GM23338 (cell line): ENCODE measurements around the gene CEACAM3. TPM values are rescaled to one million over a fixed set of nuclear protein-coding genes. Genes with fewer than 3 reads are reported as not detected.

Experiments
- ATAC-seq: fragments of 200-7000 bp; cut with Tn5 transposase; 3 replicates; pipeline ENCODE4 v1.9.1; 2020
- DNase-seq: peaks from one replicate; pipeline ENCODE4 v3.0.0-alpha.2; 2015; ENCODE audit warnings: low spot score
- H2AFZ ChIP-seq: fragments of 200-600 bp; sonication (generic); 2 replicates; pipeline ENCODE4 v1.8.0; 2016; ENCODE audit warnings: antibody characterized with exemption, mild to moderate bottlenecking, moderate library complexity
- H3F3A ChIP-seq: fragments of 200-600 bp; sonication (generic); replicated peaks from 2 replicates; pipeline ENCODE4 v1.8.0; 2017; ENCODE audit warnings: antibody characterized with exemption, mixed run types, low read depth
- H3K27ac ChIP-seq: fragments of 200-600 bp; sonication (generic); 2 replicates; pipeline ENCODE4 v1.6.1; 2016; ENCODE audit warnings: low read depth
- H3K27me3 ChIP-seq: fragments of 200-600 bp; sonication (generic); 2 replicates; pipeline ENCODE4 v1.8.0; 2016; ENCODE audit warnings: mild to moderate bottlenecking, mixed run types, moderate library complexity; ENCODE audit not compliant: insufficient read depth
- H3K36me3 ChIP-seq: fragments of 200-600 bp; sonication (generic); 2 replicates; pipeline ENCODE4 v1.8.0; 2016; ENCODE audit warnings: mild to moderate bottlenecking; ENCODE audit not compliant: insufficient read depth
- H3K4me1 ChIP-seq: fragments of 200-600 bp; sonication (generic); 2 replicates; pipeline ENCODE4 v1.8.0; 2016; ENCODE audit warnings: mild to moderate bottlenecking, moderate library complexity; ENCODE audit not compliant: insufficient read depth
- H3K4me2 ChIP-seq: fragments of 200-600 bp; sonication (generic); 2 replicates; pipeline ENCODE4 v1.7.1; 2017; ENCODE audit warnings: mixed run types
- H3K4me3 ChIP-seq: fragments of 200-600 bp; sonication (generic); 2 replicates; pipeline ENCODE4 v1.6.1; 2016; ENCODE audit warnings: mixed run types
- H3K79me2 ChIP-seq: fragments of 200-600 bp; sonication (generic); replicated peaks from 2 replicates; pipeline ENCODE4 v1.8.0; 2017; ENCODE audit warnings: mild to moderate bottlenecking; ENCODE audit not compliant: insufficient read depth
- H3K9me2 ChIP-seq: fragments of 200-600 bp; sonication (generic); 2 replicates; pipeline ENCODE4 v1.8.0; 2017; ENCODE audit not compliant: insufficient read depth
- H4K20me1 ChIP-seq: fragments of 200-600 bp; sonication (generic); replicated peaks from 2 replicates; pipeline ENCODE4 v1.8.0; 2017; ENCODE audit warnings: mild to moderate bottlenecking; ENCODE audit not compliant: insufficient read depth
- H3K27ac Mint-ChIP-seq: 2 replicates; pipeline ENCODE4 v1.8.0; 2020; ENCODE audit warnings: inconsistent platforms, mild to moderate bottlenecking, moderate library complexity, mixed read lengths
- H3K27me3 Mint-ChIP-seq: 3 replicates; pipeline ENCODE4 v1.8.0; 2022; ENCODE audit warnings: low read depth, mild to moderate bottlenecking, moderate library complexity, mixed read lengths, inconsistent platforms; ENCODE audit not compliant: insufficient read depth, poor library complexity
- H3K36me3 Mint-ChIP-seq: 3 replicates; pipeline ENCODE4 v1.8.0; 2021; ENCODE audit warnings: low read depth, mild to moderate bottlenecking, inconsistent platforms, moderate library complexity, mixed read lengths
- H3K4me1 Mint-ChIP-seq: 3 replicates; pipeline ENCODE4 v1.8.0; 2020; ENCODE audit warnings: mild to moderate bottlenecking, inconsistent platforms, mixed read lengths
- H3K4me3 Mint-ChIP-seq: 3 replicates; pipeline ENCODE4 v1.8.0; 2021; ENCODE audit warnings: moderate library complexity, mild to moderate bottlenecking, inconsistent platforms, mixed read lengths
- H3K9me3 Mint-ChIP-seq: 3 replicates; pipeline ENCODE4 v1.8.0; 2020; ENCODE audit warnings: moderate library complexity, mild to moderate bottlenecking, inconsistent platforms, mixed read lengths
- CREB1 ChIP-seq: fragments of 250-450 bp; sonication (Bioruptor Pico); IDR thresholded peaks from 2 replicates; pipeline ENCODE4 v1.5.0; 2020; ENCODE audit warnings: low read depth, mild to moderate bottlenecking, moderate library complexity
- CTCF ChIP-seq, 2 experiments: fragments of 200-600 bp in 1 of 2; sonication (generic) in 1 of 2; conservative IDR thresholded peaks; 2 replicates each; pipeline versions ENCODE4 v1.5.1 to v1.6.1; 2016 to 2017; ENCODE audit warnings: antibody characterized with exemption in 2 of 2, low read depth in 2 of 2, mild to moderate bottlenecking in 2 of 2, moderate library complexity in 1 of 2
- ETS1 ChIP-seq: IDR thresholded peaks from 2 replicates; pipeline ENCODE4 v1.6.1; 2016; ENCODE audit warnings: antibody characterized with exemption
- EZH2 ChIP-seq: fragments of 200-600 bp; sonication (generic); IDR thresholded peaks from one replicate; pipeline ENCODE4 v1.8.0; 2017; ENCODE audit warnings: antibody characterized with exemption, mild to moderate bottlenecking, low read depth; ENCODE audit not compliant: unreplicated experiment
- EZH2phosphoT487 ChIP-seq: fragments of 200-600 bp; sonication (generic); IDR thresholded peaks from one replicate; pipeline ENCODE4 v1.8.1; 2018; ENCODE audit warnings: antibody characterized with exemption; ENCODE audit not compliant: unreplicated experiment
- JUNB ChIP-seq: IDR thresholded peaks from one replicate; pipeline ENCODE4 v1.6.1; 2016; ENCODE audit warnings: antibody characterized with exemption; ENCODE audit not compliant: unreplicated experiment
- NANOG ChIP-seq: IDR thresholded peaks from 2 replicates; pipeline ENCODE4 v1.6.1; 2016; ENCODE audit warnings: antibody characterized with exemption, borderline replicate concordance
- POLR2AphosphoS5 ChIP-seq: IDR thresholded peaks from 2 replicates; pipeline ENCODE4 v1.6.1; 2016; ENCODE audit warnings: antibody characterized with exemption, low read depth
- REST ChIP-seq: IDR thresholded peaks from one replicate; pipeline ENCODE4 v1.6.1; 2018; ENCODE audit warnings: antibody characterized with exemption; ENCODE audit not compliant: unreplicated experiment
- STAT1 ChIP-seq: IDR thresholded peaks from one replicate; pipeline ENCODE4 v1.6.1; 2016; ENCODE audit warnings: antibody characterized with exemption; ENCODE audit not compliant: unreplicated experiment
- ZNF114 ChIP-seq: fragments of 250-450 bp; sonication (Bioruptor Pico); IDR thresholded peaks from 2 replicates; pipeline ENCODE4 v1.5.0; 2020; ENCODE audit warnings: mild to moderate bottlenecking, moderate library complexity
- ZNF331 ChIP-seq: fragments of 250-450 bp; sonication (Bioruptor Pico); IDR thresholded peaks from 2 replicates; pipeline ENCODE4 v1.5.0; 2020; ENCODE audit warnings: low read depth, mild to moderate bottlenecking, moderate library complexity
- ZNF462 ChIP-seq: fragments of 250-450 bp; sonication (Bioruptor Pico); IDR thresholded peaks from 2 replicates; pipeline ENCODE4 v1.5.0; 2020; ENCODE audit warnings: mild to moderate bottlenecking, moderate library complexity
- long read RNA-seq: library from polyadenylated mRNA; unstranded; transcript quantifications from one replicate; pipeline ENCODE4 v2.0.0, GENCODE V29; 2020; ENCODE audit not compliant: unreplicated experiment
- polyA plus RNA-seq: library from polyadenylated mRNA; unstranded; fragments of >200 nt; fragmentation: Nextera tagmentation; extraction: Ambion mirVana; gene quantifications from 2 replicates; pipeline ENCODE4 v1.2.1, GENCODE V29; 2016
- total RNA-seq: library from RNA; depleted of rRNA; stranded (reverse); fragments of >200 nt; shearing (Covaris generic); gene quantifications from 2 replicates; pipeline ENCODE4 v1.2.3, GENCODE V29; 2014; rRNA removed

Gene CEACAM3
- total RNA-seq (not detected in 2 replicates), polyA plus RNA-seq (not detected in 2 replicates)
- long read RNA-seq: 0 reads

GRCh38 chr19:41796362-41796761, at the start of gene CEACAM3:
Gene CEACAM3, plus strand, starts transcription at chr19:41796587. Its CDS starts 91 bp downstream, at chr19:41796678.
- no peak within 1 kb of the TSS for H3K27ac ChIP-seq
- peaks cover 7% of the 10 kb centered on the region; the same call in 2 of the 3 replicates for H3K9me3 Mint-ChIP-seq
- H4K20me1 ChIP-seq: no peaks in the 10 kb centered on the region
- H3K27me3 ChIP-seq: no peaks in the 10 kb centered on the region
- no peaks in the 10 kb centered on the region for H3K79me2 ChIP-seq
- H3K4me2 ChIP-seq: no peak within 1 kb of the TSS
- no peaks in the 10 kb centered on the region for H3F3A ChIP-seq
- ATAC-seq: no peak
- H3K36me3 Mint-ChIP-seq: no peaks in the 10 kb centered on the region; the same call in 2 of the 3 replicates
- H3K4me3 ChIP-seq: no peak within 1 kb of the TSS
- peaks cover 4% of the 10 kb centered on the region; the same call in 1 of the 3 replicates for H3K4me1 Mint-ChIP-seq
- no peak within 1 kb of the TSS for H3K4me3 Mint-ChIP-seq
- TF ChIP-seq ZNF462 (CRISPR knock-in tag) (no peak), STAT1 (no peak), NANOG (no peak), CTCF (conservative IDR thresholded peaks at IDR 0.05; ENCODE audit: low read depth in 2 of 2) (no peak), POLR2AphosphoS5 (no peak), ETS1 (no peak), CREB1 (CRISPR knock-in tag) (no peak), REST (no peak), ZNF331 (CRISPR knock-in tag) (no peak), ZNF114 (no peak), EZH2 (no peak), EZH2phosphoT487 (no peak), JUNB (no peak)
- H3K9me2 ChIP-seq: no peaks in the 10 kb centered on the region
- H3K4me1 ChIP-seq: no peaks in the 10 kb centered on the region
- no peaks in the 10 kb centered on the region for H3K36me3 ChIP-seq
- H2AFZ ChIP-seq: no peak within 1 kb of the TSS
- peaks cover 10% of the 10 kb centered on the region for H3K27me3 Mint-ChIP-seq
- H3K27ac Mint-ChIP-seq: no peak within 1 kb of the TSS
- DNase-seq: no peak
